Measurements from ENCODE around the gene TMSB4X. TPM values are rescaled to one million over a fixed set of nuclear protein-coding genes. Genes with fewer than 3 reads are reported as not detected.

TMSB4X gene
- total and polyA plus RNA-seq, 2 donors (not counting 3 experiments of a cell fraction or from before 2014, with no cell fraction given), result 4,136 to 6,858 TPM

DNA sequence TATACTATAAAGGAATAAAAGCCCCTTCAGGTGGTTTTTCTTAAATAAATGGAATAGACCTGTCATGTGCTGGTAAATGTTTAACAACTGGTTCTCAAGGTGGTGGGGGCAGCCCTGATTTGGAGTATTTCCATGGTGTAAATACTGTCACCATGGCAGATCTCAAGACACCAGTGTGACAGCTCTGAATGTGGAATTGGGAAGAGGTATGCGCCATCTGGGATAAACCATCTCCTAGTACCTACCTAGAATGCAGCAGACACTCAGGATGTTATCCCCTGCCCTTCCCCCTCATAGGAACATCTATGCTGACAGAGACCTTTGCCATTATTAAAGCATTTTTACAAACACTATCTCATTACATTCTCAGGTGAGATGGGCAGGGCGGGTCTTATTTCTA lies 26.4 kb upstream of the TMSB4X start:
- no peaks in the 10 kb centered on the region for H3K79me2 ChIP-seq (ENCODE audit: control insufficient read depth, insufficient read depth, low read length)
- no peak overlapping the region for H3K4me3 ChIP-seq (replicated peaks in 1 of 3; ENCODE audit: insufficient read depth in 1 of 3, low read depth in 1 of 3, low read length in 3 of 3)
- no peaks in the 10 kb centered on the region for H4K20me1 ChIP-seq (replicated peaks; ENCODE audit: control insufficient read depth, extremely low read depth, insufficient read depth, low read length)
- intact Hi-C loops (cut with micrococcal nuclease), result loop anchor here (5.0 kb wide), 2 partner anchors 789 to 1084 kb away; no protein-coding TSS in a partner anchor
- BruUV-seq (replicated peaks), result no TSS peak
- H3K36me3 ChIP-seq (ENCODE audit: control insufficient read depth in 2 of 2, extremely low read depth in 1 of 2, insufficient read depth in 2 of 2, low read length in 2 of 2), result no peaks in the 10 kb centered on the region
- H3K9ac ChIP-seq (replicated peaks; ENCODE audit: extremely low read depth, insufficient read depth, low read length), result no peak overlapping the region
- H3K27ac ChIP-seq (ENCODE audit: insufficient read depth, low read depth, low read length), result no peak overlapping the region
- no peak for FAIRE-seq
- no peaks in the 10 kb centered on the region for H3K27me3 ChIP-seq (ENCODE audit: control insufficient read depth in 2 of 2, insufficient read depth in 2 of 2, low read length in 2 of 2)
- ChIA-PET CTCF (interaction anchor here (2.6 kb wide), 1 partner anchor 540 kb away, joined by 6 read pairs; no protein-coding TSS in a partner anchor), POLR2A (interaction anchor here (1.6 to 2.6 kb wide), 2 partner anchors 27 to 30 kb away, joined by 5 to 9 read pairs; partner anchors contain the start of gene TMSB4X)
- H3K9me1 ChIP-seq (replicated peaks; ENCODE audit: control insufficient read depth, extremely low read depth, insufficient read depth, low read length), result no peaks in the 10 kb centered on the region
- no peak for DNase-seq (ENCODE audit: low read depth, low spot score)
- dilution Hi-C loops (cut with MboI; ENCODE audit: extremely low pct_ligation_motif_present, low sequenced_read_pairs), result no loop called here
- H3K4me1 ChIP-seq (ENCODE audit: control insufficient read depth, extremely low read depth, insufficient read depth, low read length), result peaks cover 27% of the 10 kb centered on the region
- H3K4me2 ChIP-seq (ENCODE audit: insufficient read depth, low read length), result no peak overlapping the region
- H2AFZ ChIP-seq (ENCODE audit: low read depth, low read length), result no peak overlapping the region
- no peaks in the 10 kb centered on the region for H3K9me3 ChIP-seq (replicated peaks; ENCODE audit: control insufficient read depth, insufficient read depth, low read length)
- TF ChIP-seq, protein P1, sequence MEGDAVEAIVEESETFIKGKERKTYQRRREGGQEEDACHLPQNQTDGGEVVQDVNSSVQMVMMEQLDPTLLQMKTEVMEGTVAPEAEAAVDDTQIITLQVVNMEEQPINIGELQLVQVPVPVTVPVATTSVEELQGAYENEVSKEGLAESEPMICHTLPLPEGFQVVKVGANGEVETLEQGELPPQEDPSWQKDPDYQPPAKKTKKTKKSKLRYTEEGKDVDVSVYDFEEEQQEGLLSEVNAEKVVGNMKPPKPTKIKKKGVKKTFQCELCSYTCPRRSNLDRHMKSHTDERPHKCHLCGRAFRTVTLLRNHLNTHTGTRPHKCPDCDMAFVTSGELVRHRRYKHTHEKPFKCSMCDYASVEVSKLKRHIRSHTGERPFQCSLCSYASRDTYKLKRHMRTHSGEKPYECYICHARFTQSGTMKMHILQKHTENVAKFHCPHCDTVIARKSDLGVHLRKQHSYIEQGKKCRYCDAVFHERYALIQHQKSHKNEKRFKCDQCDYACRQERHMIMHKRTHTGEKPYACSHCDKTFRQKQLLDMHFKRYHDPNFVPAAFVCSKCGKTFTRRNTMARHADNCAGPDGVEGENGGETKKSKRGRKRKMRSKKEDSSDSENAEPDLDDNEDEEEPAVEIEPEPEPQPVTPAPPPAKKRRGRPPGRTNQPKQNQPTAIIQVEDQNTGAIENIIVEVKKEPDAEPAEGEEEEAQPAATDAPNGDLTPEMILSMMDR (IDR thresholded peaks at IDR 0.05; ENCODE audit: extremely low read depth in 1 of 2, insufficient read depth in 1 of 2, low read depth in 1 of 2, low read length in 2 of 2), result no peak
- TF ChIP-seq EZH2 (IDR thresholded peaks at IDR 0.05; ENCODE audit: borderline replicate concordance, low read depth, low read length, severe bottlenecking) (no peak), MYC (IDR thresholded peaks at IDR 0.05; ENCODE audit: low read depth, low read length) (no peak), GATA2 (IDR thresholded peaks at IDR 0.05; ENCODE audit: insufficient read depth, insufficient read length, low read depth, low read length) (no peak), JUN (IDR thresholded peaks at IDR 0.05; ENCODE audit: borderline replicate concordance, insufficient read depth, insufficient read length, low read depth) (no peak), FOS (IDR thresholded peaks at IDR 0.05; ENCODE audit: borderline replicate concordance, insufficient read depth, low read length) (no peak), POLR2AphosphoS5 (IDR thresholded peaks at IDR 0.05; ENCODE audit: insufficient read depth, low read depth, low read length) (no peak), POLR2A (IDR thresholded peaks at IDR 0.05; ENCODE audit: low read depth, low read length) (no peak)
- TF ChIP-seq, protein P2, sequence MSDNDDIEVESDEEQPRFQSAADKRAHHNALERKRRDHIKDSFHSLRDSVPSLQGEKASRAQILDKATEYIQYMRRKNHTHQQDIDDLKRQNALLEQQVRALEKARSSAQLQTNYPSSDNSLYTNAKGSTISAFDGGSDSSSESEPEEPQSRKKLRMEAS (IDR thresholded peaks at IDR 0.05; ENCODE audit: insufficient read depth, insufficient read length), result no peak

All from endothelial cell of umbilical vein (primary cell).